Right lobe of liver (tissue), 4 donors: ENCODE data around the gene MAP10.

Experiments
- CTCF ChIP-seq, 4 donors: fragments of 200-600 bp in 3 of 4; fragments of 450-650 bp in 1 of 4; IDR thresholded peaks; one replicate each; pipeline versions ENCODE4 v1.5.1 to v1.8.0; 2016 to 2022; ENCODE audit warnings: antibody characterized with exemption in 4 of 4, mild to moderate bottlenecking in 2 of 4
- POLR2A ChIP-seq: fragments of 450-650 bp; IDR thresholded peaks from one replicate; pipeline ENCODE4 v1.6.1; 2017; ENCODE audit warnings: antibody characterized with exemption, mild to moderate bottlenecking
- donor health status: DM: no; HTN: no; CAD: no.
- donor health status: DM: no; HTN: no; CAD: no.
- donor health status: DM: no; HTN: yes; CAD: no.

GRCh38 chr1:232766241-232766890 is 38.9 kb upstream of the MAP10 start:
- TF ChIP-seq CTCF (IDR thresholded peaks at IDR 0.05) (no peak), POLR2A (no peak)
